Measurements from ENCODE around the gene IL32.
"Not testable (repeated sequence)": the region's sequence is repeated elsewhere in the genome, so short reads cannot be mapped to it uniquely, and the experiment has no call there.

- TF ChIP-seq CTCF (IDR thresholded peaks at IDR 0.05); CREM (CRISPR knock-in tag; IDR thresholded peaks at IDR 0.05); USF1 (CRISPR knock-in tag; IDR thresholded peaks at IDR 0.05); ATF2 (CRISPR knock-in tag; IDR thresholded peaks at IDR 0.05; ENCODE audit: borderline replicate concordance, low read depth): not testable (repeated sequence)
Measured at GRCh38 chr16:3081957-3082356, 16.5 kb downstream of the IL32 start.

Measured in WTC11 (cell line).